ENCODE results near the gene CENPL.

The CENPL gene

GRCh38 chr1:173869021-173869359 lies 44.3 kb upstream of the CENPL start:
- no peak for TF ChIP-seq POLR2AphosphoS5 (IDR thresholded peaks at IDR 0.05; ENCODE audit: low read depth, low read length)
- no peak for TF ChIP-seq SIN3A (IDR thresholded peaks at IDR 0.05; ENCODE audit: borderline replicate concordance, insufficient read depth, low read length)
- no peak for TF ChIP-seq REST (IDR thresholded peaks at IDR 0.05; ENCODE audit: insufficient read depth in 1 of 2, low read depth in 2 of 2, low read length in 2 of 2)
- no peak for TF ChIP-seq FOXP2 (optimal IDR thresholded peaks at IDR 0.05; ENCODE audit: borderline replicate concordance, extremely low read depth, extremely low read length, insufficient read depth)
- TF ChIP-seq TAF1 (IDR thresholded peaks at IDR 0.05; ENCODE audit: borderline replicate concordance, insufficient read depth, low read length): no peak

- TF ChIP-seq SIN3A (IDR thresholded peaks at IDR 0.05; ENCODE audit: borderline replicate concordance, insufficient read depth, low read length) (0 out of 2 replicates have a peak, but pooled peaks have one; percentile 25), FOXP2 (optimal IDR thresholded peaks at IDR 0.05; ENCODE audit: borderline replicate concordance, extremely low read depth, extremely low read length, insufficient read depth) (peak; percentile 72), POLR2AphosphoS5 (IDR thresholded peaks at IDR 0.05; ENCODE audit: low read depth, low read length) (no peak), REST (IDR thresholded peaks at IDR 0.05; ENCODE audit: insufficient read depth in 1 of 2, low read depth in 2 of 2, low read length in 2 of 2) (0 out of 4 replicates have a peak, but pooled peaks of 1 of the 2 experiments have one; percentile 17)
Observed at GRCh38 chr1:173868266-173869020, 43.8 kb upstream of the CENPL start, which contains the start of gene ZBTB37. TSS of gene ZBTB37 (plus strand) at chr1:173868380. CDS start at chr1:173870226, 1,846 bp downstream.

GRCh38 chr1:173867753-173868265 lies 43.1 kb upstream of the CENPL start, which contains the start of gene GAS5:
TSS of gene GAS5 (minus strand) at chr1:173867989.
- TF ChIP-seq TAF1 (IDR thresholded peaks at IDR 0.05; ENCODE audit: borderline replicate concordance, insufficient read depth, low read length) (peak; percentile 100), SIN3A (IDR thresholded peaks at IDR 0.05; ENCODE audit: borderline replicate concordance, insufficient read depth, low read length) (no peak; the same call in none of the 2 replicates), FOXP2 (optimal IDR thresholded peaks at IDR 0.05; ENCODE audit: borderline replicate concordance, extremely low read depth, extremely low read length, insufficient read depth) (no peak), REST (IDR thresholded peaks at IDR 0.05; ENCODE audit: insufficient read depth in 1 of 2, low read depth in 2 of 2, low read length in 2 of 2) (peak in 1 of 2 experiments; percentile 77; a peak in 3 of 4 replicates), POLR2AphosphoS5 (IDR thresholded peaks at IDR 0.05; ENCODE audit: low read depth, low read length) (peak; percentile 100)

DNA sequence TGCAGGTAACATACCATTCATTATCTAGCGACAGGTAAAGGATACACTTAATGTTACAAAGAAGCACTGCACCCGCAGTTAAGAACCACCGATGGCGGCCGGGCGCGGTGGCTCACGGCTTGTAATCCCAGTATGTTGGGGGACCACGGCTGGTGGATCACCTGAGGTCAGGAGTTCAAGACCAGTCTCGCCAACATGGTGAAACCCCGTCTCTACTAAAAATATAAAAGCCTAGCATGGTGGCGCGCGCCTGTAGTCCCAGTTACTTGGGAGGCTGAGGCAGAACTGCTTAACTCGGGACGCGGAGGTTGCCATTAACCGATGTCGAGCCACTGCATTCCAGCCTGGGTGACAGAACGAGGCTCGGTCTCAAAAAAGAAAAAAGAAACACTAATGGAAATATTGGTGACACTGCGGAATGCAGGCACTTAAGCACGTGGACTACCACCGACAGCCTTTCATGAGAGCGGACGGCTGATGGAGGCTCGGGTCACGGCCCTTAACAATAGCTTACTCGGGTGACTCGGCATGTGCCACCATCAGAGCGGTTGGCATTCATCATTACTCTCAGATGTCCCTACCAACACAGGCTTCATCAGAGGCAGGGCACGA lies 42.6 kb upstream of the CENPL start:
- TF ChIP-seq SIN3A (IDR thresholded peaks at IDR 0.05; ENCODE audit: borderline replicate concordance, insufficient read depth, low read length) (no peak), REST (IDR thresholded peaks at IDR 0.05; ENCODE audit: insufficient read depth in 1 of 2, low read depth in 2 of 2, low read length in 2 of 2) (no peak), POLR2AphosphoS5 (IDR thresholded peaks at IDR 0.05; ENCODE audit: low read depth, low read length) (no peak), FOXP2 (optimal IDR thresholded peaks at IDR 0.05; ENCODE audit: borderline replicate concordance, extremely low read depth, extremely low read length, insufficient read depth) (no peak), TAF1 (IDR thresholded peaks at IDR 0.05; ENCODE audit: borderline replicate concordance, insufficient read depth, low read length) (0 out of 2 replicates have a peak, but pooled peaks have one; percentile 33)
